GM18861 (cell line): ENCODE measurements around the gene PITPNB.

Experiments
- ATAC-seq: cut with Tn5 transposase; IDR thresholded peaks from one replicate; pipeline ENCODE4 v1.9.1; 2021; ENCODE audit not compliant: unreplicated experiment

PITPNB gene

DNA sequence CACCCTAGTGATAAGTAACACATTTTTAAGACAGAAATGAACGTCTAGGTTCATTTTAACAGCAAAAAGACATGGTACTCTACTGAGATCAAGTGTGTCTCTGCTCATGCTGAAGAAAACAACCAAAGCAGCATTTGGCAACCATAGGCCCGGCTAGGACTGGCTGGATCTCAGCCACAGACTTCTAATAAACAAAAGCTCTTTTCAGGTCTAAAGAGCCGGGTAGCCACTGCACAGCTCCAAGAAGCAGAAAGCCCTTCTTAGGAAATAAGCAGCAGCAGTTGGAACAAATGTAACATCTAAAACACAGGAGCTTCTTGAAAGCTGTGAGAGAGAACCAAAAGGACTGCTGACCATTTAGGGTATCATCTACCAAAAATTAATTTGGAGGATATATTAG lies 37.6 kb downstream of the PITPNB start:
- ATAC-seq, result no peak

DNA sequence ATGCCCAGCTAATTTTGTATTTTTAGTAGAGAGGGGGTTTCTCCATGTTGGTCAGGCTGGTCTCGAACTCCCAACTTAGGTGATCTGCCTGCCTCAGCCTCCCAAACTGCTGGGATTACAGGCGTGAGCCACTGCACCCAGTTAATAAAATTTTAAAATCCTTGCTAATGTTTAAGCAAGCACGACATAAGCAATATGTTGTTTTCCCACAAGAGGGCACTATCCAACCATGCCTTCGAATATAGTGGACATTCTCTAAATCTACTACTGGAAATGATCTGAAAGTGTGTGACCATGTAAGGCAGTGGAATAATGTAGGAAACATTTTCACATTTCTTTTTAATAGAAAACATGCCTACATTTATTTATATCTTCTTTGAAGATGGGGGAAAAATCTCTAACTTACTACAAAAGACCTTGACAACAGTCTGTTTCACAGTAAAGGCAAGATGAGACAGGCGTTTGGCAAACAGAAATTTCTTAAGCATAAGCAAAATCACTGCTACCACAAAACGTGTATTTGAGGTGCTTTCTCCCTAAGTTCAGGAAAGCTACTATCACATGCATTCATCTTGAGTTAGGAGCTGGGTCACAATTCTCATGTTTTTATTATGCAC lies 38.2 kb downstream of the PITPNB start:
- no peak for ATAC-seq

DNA sequence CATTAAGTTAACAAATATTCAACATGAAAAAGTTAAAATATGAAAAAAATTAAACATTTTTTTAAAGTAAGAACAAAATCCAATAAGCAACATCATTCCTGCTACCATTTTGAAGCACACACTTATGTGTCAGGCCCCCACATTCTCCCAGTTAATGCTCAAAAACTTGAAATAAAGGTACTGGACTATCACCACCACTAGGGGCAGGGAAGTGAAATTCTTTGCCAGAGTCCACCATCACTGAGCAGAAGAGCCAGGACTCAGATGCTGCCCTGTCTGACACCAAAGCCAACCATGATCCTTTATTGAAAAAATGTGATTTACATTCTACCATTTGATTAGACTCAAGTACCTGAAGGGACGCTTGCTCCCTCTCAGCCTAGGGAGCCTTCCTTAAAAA lies 39.1 kb downstream of the PITPNB start:
- ATAC-seq, result no peak

DNA sequence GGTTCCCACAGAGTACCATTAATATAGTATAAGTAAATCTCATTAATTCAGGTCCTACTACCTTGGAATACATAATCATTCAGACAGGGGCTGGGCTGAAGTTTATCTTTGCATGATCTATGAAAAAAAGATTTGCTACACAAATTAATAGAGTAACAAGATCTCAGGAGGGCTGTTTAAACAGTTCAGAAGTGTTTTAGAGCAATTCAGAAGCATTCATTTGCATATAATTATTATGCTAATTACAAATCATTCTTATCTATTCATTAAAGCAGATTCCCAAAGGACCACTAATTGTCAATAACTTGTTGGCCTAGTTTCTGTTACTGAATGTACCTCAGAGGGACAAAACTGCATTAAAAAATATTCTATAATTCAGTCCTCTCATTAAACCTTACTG lies 40.5 kb downstream of the PITPNB start:
- no peak for ATAC-seq

DNA sequence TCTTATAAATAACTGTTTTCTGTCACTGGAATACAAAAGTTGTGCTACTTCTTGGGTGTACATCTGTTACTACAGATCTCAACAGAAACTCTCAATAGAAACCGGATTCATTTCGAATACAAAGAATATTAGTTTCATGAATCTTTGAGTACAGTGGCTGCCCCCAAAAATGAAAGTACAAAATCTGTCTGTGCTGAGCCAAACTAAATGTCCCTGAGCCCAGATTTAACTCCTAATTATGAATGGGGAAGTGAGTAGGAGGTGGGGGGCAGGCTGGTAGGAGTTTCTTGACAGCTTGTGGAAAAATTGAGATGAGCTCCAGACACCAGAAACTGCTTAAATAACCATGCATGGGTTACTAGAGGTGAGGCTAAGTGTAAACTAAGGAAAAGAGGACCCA lies 41.6 kb downstream of the PITPNB start:
- ATAC-seq, result no peak

DNA sequence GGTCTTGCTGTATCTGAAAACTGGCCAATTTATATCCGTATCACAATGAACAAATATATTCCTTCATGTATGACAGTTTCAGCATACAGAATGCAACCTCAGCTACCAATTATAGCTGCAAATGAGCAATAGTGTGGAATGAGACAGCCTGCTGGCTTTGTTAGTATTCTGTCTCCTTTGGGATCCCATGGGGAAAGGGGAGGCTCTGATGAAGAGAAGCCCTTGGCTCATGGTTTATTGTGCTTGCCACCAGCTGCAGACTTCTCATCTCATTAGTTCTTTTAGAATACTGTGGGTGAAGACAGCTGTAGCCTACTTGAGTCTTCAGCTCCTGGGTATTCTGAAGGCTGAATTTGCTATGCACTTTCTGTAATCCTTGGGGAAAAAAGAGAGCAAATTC lies 42.4 kb downstream of the PITPNB start:
- no peak for ATAC-seq

DNA sequence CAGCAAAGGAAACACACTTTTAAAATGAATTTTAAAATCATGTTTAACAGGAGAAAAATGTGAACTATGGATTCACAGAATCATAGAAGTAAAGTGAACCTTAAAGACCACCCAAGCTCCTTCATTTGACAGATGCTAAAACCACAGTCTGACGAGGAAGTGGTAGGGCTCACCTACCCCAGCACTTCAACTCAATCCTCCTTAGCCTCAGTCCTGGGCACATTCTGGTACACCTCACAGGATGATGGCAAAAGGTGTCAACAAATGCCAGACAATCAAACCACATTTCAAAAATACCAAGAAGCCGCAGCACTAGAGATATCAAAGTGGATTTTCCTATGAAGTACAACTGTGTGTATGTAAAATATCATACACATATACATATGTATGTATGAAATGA lies 43.1 kb downstream of the PITPNB start:
- ATAC-seq, result no peak

DNA sequence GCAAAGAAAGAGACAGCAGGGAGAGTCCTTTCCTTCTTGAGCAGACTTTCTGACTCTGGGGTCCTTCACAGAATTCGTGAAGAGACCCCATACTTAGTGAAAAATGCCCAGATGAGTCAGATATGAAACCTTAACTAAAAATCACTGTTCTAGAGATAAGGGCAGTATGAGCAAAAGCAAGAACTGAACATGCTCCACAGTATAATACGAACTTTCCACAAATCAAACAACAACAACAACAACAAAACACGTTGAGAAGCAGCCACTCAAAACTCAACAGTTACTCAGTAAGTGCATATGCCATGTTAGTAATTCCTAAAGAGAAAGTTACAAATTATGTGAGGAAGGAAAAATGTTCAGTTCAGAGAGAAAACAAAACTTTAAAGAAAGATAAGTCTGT lies 44.3 kb downstream of the PITPNB start:
- no peak for ATAC-seq

DNA sequence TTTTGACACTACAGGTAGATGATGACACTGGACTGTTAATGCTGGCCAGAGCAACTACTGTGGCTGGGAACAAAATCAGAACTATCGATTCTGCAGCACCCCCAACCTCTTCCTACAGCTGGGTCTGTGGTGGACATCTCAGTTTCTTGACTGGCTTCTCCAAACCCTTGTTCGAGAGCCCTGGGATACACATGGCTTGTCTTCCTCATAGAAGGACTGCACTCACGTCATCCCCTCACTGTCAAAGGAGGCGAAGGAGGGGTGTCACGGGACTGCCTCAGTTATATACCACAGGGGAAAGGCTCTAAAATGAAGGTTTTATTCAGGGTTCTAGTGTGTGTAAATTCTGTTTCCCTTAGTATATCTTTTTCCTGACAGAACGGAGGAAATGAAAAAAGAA lies 44.9 kb downstream of the PITPNB start:
- ATAC-seq, result no peak

DNA sequence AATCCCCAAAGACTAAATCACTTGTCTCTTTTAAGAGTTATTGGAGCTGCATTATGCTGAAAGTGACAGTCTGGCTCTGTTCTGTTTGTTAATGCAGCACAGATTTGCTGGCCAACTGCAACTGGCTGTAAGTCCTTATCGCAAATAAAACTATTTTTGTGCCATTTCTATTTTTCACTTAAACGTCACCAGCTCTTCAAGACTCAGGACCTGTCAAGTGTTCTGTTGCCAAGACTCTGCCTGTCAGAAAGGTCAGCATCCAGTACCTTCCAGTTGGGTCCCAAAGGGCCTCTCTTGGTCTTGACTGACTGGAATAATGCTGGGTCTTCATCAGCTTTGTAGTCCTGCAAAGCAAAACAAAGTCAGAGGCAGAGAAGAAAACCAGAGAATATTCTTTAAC lies 45.6 kb downstream of the PITPNB start:
- no peak for ATAC-seq

DNA sequence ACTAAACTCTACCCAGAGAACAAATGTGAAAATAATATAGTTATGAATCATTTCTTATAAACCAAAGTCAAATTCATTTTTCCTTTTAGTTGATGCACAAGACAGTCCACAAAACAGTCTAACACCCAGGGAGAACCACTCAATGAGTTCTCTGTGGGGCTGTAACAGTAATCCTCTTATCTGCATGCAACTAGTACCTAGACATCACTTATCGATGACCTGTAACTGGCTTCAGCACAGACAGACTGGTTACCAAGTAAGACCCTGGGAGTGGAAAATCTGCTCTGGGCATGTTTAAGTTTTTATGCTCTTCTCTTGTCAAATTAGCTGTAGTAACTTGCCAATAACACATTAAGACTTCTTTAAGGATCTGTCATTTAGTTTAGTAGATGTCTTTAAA lies 46.6 kb downstream of the PITPNB start:
- no peak for ATAC-seq

DNA sequence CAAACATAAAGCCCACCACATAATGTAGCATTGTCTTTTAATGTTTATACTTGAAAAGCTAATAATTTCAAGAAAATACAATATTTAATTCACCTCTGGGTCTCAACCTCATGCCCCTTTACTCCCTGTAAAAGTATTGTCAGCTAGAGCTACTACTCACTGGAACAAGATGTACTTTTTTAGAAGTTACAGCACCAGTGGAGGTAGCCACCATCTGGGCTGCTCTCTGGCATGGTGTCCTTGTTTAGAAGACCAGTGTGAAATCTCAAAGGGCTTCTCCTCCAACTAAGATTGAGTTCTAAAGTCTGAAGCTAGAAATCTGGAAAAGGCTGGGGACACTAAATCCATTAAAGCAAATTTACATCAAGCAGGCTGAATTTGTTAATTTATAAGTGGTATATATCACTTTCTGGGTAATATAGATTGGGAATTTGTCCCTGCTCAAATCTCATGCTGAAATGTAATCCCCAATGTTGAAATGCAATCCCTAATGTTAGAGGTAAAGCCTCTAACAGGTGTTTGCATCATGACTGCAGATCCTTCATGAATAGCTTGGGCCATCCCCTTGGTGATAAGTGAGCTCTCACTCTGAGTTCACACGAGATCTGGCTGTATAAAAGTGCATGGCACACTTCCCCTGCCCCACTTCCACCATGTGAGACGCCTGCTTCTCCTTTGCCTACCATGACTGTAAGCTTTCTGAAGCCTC lies 47.6 kb downstream of the PITPNB start:
- ATAC-seq, result no peak

DNA sequence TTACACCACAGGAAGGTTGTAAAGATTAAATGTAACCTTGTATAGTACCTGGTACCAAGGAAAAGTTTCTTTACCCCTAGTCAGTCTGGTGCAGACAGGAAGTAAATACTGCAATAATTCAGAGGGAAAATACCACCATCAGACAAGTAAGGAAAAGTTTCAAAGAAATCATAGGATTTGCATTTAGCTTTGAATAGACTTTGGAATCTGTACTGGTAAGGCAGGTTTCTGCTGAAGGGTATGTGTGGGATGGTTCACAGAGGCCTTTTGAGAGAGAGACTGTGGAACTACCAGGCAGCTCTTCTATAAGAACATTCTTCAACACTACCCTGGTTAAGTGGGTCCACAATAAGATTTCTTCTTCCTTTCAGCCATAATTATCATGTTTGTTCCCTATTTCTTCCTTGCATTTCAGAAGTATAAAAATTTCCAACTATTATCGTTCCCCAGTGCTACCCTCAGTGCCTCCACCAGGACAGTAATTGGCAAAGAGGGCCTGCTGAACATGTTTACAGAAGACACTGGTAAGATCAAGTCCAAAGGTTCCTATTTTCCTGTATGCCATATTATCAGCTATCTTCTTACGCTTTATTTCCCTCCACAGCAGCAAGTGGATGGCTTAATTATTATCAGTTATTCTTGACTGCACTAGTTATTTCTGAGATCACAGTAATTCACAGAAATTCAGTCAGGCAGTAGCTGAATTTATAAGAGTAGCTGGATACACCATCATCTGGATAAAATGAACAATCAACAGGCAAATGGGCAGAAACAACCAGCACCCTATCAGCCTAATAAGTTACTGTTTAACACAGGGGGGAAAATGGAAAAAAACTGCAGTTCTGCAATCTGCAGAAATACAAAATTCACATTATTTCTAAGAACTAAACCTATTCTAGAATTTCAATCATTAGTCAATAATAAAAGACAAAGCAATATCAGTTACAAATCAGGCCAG lies 48.5 kb downstream of the PITPNB start:
- ATAC-seq, result no peak

DNA sequence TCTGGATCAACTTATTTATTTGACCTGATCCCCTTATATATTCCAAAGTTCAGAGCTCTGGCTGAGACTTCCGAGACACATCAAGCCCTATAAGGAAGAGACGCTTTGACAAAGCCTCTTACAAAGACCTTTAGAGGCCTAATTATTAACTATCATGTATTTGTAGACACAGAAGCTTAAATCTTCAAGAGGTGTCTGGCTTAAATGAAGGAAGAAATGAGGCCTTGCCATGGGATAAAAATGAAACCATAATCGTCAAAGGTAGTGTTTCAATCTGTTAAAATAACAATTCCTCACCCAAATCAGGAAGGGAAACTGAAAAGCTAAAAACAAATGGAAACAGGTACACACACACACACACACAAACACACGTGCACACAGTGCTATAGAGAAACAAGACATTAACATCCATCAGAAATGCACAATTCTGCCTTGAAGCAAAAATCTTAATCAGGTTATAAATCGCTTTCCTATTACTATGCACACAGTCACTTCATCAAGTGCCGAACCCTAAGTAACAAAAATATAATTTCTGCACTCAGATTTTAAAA lies 50.2 kb downstream of the PITPNB start:
- ATAC-seq, result no peak

DNA sequence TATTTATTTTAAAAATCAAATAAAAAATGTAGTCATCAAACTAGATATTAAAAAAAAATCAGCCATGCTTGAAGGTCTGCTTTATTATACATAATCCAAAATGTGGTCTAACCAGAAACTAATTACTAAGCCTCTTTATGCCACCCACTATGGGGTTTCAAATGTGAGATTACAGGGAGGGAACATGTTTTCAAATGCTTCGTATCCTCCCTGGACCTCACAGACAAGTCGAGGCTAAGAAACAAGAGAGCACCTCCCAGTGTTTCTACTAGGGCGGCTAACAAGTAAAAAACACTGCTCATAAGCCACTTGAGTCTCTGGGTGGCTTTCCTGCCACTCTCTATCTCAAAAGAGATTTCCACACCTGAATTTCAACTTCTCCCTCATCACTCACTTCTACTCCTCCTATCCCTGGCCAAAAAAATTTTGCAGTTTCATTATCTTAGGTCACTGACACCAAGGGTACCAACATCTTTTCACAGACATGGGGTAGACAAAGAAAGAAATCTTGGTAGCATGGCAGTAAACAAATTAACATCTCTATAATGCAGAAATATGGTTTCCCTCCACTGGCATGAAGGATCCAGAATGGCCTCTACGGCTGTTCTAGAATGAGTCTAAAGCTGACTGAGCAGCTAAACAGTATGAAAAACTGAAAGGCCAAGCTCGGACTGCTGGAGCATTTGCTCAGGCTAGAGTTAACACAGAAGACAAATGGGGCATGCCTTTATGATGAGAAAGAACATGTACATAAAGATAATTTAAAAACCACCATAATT lies 50.9 kb downstream of the PITPNB start:
- no peak for ATAC-seq

DNA sequence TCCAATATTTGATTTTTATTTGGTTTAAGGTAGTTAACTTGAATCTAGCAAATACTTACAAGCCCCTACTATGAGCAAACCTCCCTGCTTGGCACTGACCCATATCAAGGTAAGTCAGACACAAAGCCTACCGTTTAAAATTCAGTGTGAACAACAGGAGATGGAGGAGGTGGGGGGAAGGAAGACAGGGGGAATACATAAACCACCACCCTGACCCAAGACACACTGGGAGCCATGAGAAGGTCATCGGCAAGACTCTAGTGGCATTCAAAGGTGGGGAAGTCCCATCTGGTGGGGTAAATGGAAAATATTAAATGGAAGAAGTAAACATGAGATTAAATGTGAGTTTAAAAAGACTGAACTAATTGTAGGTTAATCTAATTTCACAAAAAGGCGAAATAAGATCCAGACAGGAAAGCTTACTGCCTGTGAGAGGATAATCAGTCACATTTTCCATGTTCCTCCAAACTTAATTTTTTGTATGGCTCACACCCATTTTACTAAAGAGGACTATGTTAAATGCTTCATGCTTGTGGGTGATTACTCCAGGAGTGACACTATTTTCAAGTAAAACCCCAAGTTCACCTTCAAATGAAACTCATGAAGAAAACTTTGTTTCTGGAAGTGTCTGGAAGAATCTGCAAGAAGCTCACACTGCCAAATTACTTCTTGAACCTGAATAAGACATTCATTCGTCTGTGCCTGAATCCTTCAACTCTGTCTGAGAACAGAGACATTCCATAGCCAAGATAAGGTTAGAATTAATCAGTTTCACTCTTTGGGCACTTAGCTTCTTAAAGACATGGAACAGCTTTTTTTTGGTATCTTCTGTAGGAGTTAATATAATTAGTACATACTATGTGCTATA lies 51.7 kb downstream of the PITPNB start:
- no peak for ATAC-seq

DNA sequence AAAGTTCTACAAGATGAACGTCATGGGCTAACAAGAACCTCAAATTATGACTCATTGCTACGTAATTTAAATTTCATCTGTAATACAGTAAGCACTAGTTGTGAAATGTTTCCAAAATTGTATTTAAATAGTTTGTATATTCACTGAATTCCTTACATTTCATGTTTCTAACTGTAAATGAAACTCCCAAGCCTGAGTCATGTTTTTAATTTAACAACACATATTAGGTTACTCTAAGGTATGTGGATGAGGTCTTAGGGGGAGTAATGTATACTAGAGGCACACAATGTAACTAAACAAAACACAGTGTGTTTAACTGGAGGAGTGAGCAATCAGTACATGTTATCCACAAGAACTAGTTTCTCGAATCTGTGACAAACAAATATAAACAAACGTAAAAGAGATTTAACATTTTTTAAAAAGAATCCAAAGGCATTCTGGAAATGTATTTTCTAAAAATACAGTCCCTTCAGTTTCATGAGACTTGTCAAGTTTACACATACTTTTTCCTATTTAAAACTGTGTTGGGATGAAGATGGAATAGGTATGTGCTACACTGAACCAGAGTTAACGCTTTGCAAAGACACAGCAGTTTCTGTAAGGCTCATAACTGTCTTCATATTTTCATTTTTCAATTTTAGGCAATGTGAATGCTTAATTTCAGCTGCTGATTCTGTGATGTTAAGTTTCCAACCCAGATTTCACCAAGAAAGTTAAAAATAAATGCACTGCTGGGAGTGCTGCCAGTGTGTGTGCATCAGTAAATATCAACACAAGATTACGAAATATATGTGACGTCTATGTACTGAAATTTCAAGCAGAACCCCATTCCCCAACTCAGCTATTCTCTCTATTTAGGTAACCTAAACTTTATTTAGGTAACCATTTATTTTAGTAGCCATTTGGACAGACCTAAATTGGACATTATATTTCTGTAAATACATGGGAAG lies 52.6 kb downstream of the PITPNB start:
- ATAC-seq, result no peak

DNA sequence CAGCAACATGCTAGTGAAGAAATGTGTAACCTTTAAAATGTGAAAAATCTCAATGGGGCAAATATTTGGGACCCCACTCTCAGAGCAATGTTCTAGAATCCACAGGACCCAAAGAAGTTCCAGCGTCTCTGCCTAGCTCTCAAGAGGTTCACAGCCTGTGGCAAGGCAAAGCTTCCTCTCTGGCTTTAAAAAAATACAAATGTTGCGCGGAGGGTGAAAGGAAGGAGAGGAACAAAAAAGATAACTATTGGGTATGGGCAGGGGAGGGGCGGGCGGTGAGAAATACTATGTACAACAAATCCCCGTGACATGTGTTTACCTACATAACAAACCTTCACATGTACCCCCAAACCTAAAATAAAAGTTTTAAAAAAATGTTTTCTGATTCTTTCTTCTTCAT lies 53.6 kb downstream of the PITPNB start:
- no peak for ATAC-seq

DNA sequence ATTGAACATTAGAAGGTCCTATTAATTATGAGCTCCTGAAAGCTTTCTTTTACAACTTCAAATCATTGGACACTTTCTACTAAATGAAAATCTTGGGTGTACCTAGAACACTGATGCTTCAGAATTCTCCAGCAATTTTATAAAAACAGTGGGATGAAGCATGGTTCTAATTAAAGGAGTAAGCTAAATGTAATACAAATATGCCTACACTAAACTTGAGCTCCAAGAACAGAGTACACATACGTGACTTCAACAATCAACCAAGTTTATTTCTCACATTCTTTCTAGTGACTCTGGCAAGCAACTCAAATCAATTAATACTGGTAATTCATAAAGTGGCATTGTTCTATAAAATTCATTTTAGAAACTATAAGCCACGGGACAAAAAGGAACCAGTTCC lies 55.5 kb downstream of the PITPNB start:
- no peak for ATAC-seq
